Omental fat pad (tissue), 4 donors: Measurements from ENCODE around the gene LPP. TPM values are rescaled to one million over a fixed set of nuclear protein-coding genes. Genes with fewer than 3 reads are reported as not detected.

Experiments used
- ATAC-seq: fragments of 150-250 bp; one replicate; pipeline ENCODE4 v1.9.1; 2016; ENCODE audit warnings: mild to moderate bottlenecking, moderate library complexity; ENCODE audit not compliant: low FRiP score
- DNase-seq: peaks from one replicate; pipeline ENCODE4 v3.0.0-alpha.2; 2019; ENCODE audit warnings: low spot score
- CTCF ChIP-seq, 3 donors: fragments of 450-650 bp; IDR thresholded peaks; one replicate each; pipeline ENCODE4 v1.5.1; 2016 to 2017; ENCODE audit warnings: antibody characterized with exemption in 3 of 3, mild to moderate bottlenecking in 3 of 3, moderate library complexity in 2 of 3
- total RNA-seq, 4 donors: library from RNA; depleted of rRNA; stranded (reverse); fragments of >200 nt; gene quantifications; one replicate each; pipeline ENCODE4 v1.1.0, GENCODE V29; 2016

The LPP gene
- total RNA-seq, 4 donors from 2014 or later, result 113 to 302 (median 126) TPM

- ATAC-seq (no peak), DNase-seq (no peak)
- TF ChIP-seq CTCF (IDR thresholded peaks at IDR 0.05), result no peak
These were observed 229.8 kb downstream of the LPP start for GRCh38 chr3:188383748-188384147.

- no peak for TF ChIP-seq CTCF (IDR thresholded peaks at IDR 0.05)
- ATAC-seq, result no peak
- DNase-seq, result no peak
These were observed 231.3 kb downstream of the LPP start for GRCh38 chr3:188385295-188385694.

- no peak for DNase-seq
- peak; percentile 42 for ATAC-seq
These were observed 235.9 kb downstream of the LPP start for GRCh38 chr3:188389711-188390342.

GRCh38 chr3:188390343-188390718, 236.4 kb downstream of the LPP start:
- ATAC-seq, result no peak
- no peak for TF ChIP-seq CTCF (IDR thresholded peaks at IDR 0.05)
- DNase-seq, result no peak

More at GRCh38 chr3:188389711-188390342, 235.9 kb downstream of the LPP start:
- no peak for TF ChIP-seq CTCF (IDR thresholded peaks at IDR 0.05)

GRCh38 chr3:188390775-188391443, 237.0 kb downstream of the LPP start:
- DNase-seq (no peak), ATAC-seq (no peak)
- no peak for TF ChIP-seq CTCF (IDR thresholded peaks at IDR 0.05)

- TF ChIP-seq CTCF (IDR thresholded peaks at IDR 0.05), result no peak
- DNase-seq (no peak), ATAC-seq (no peak)
These were observed 237.6 kb downstream of the LPP start for GRCh38 chr3:188391592-188391991.

- no peak for ATAC-seq
- no peak for DNase-seq
- no peak for TF ChIP-seq CTCF (IDR thresholded peaks at IDR 0.05)
These were observed 238.1 kb downstream of the LPP start for GRCh38 chr3:188392076-188392475.
